GM18861 (cell line): ENCODE results near the gene HBS1L.

ENCODE experiments used
- ATAC-seq: cut with Tn5 transposase; IDR thresholded peaks from one replicate; pipeline ENCODE4 v1.9.1; 2021; ENCODE audit not compliant: unreplicated experiment

HBS1L gene

DNA sequence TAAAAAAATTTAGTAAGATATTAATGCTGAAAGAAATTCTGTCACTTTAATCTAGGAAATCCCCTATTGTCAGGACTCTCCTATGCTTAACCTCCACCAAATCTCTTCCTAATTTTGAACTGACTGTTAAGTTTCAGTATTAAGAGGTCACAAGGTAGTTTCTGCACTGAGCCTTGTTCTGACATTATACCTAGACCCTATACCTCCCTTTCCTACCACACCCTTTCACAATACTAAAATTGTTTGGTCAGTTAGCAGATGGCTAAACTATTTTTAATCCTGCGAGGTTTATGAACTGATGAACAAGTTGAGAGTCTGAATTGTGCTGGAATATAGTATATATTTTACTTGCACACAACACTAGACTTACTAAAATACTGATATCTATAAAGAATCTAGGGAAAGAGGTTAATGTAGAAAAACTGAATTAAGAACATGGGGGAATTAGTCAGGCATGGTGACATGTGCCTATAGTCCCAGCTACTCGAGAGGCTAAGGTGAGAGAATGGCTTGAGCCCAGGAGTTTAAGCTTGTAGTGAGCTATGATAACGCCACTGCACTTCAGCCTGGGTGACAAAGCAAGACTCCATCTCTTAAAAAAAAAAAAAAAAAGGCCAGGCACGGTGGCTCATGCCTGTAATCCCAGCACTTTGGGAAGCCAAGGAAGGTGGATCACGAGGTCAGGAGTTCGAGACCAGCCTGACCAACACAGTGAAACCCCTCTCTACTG lies 51.5 kb downstream of the HBS1L start:
- ATAC-seq = peak; percentile 97

DNA sequence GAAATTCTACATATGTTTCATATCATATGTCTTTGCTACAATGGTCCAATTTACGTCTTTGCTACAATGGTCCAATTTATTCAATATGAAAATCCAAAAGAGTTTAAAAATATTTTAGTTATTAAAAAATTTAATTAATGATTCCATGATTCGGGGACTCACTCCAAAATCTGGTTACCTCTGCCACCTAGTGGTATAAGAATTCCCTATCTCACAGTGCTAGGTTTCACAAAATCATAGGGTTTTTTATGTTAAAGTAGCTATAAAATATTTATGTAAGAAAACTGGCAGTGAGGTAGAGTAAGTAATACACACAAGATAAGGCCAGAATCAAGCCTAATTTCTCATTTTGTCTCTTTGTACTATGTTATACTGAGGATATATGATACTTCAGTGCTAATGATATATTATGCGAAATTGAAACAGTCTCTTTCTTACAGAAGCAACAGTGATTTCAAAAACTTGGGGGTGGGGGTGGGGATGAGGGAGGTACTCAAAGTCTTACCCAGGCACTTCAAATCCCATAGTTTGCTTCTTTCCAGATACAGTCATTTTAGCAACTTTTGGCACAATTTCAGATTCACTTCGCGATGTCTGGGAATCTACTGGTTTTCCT lies 52.3 kb downstream of the HBS1L start:
- no peak for ATAC-seq

- ATAC-seq = no peak
Measured at GRCh38 chr6:134999107-134999506, 55.5 kb downstream of the HBS1L start.

- no peak for ATAC-seq
Measured at GRCh38 chr6:134997133-134997995, 57.3 kb downstream of the HBS1L start.

GRCh38 chr6:134995536-134995935 lies 59.1 kb downstream of the HBS1L start:
- no peak for ATAC-seq

GRCh38 chr6:134994431-134994830 lies 60.2 kb downstream of the HBS1L start:
- no peak for ATAC-seq

DNA sequence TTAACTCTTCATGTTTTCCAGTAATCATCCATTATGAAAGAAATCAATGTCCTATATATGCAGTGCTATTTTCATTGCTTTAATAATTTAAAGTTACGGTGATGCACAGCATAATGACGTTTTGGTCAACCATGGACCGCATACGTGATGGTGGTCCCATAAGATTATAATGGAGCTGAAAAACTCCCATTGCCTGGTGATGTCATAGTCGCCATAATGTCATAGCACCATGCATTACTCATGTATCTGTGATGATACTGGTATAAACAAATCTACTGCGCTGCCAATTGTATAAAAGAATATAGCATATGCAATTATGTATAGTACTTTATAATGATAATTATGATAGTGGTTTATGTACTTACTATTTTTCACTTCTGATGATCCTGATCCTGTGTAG lies 62.5 kb downstream of the HBS1L start:
- no peak for ATAC-seq

DNA sequence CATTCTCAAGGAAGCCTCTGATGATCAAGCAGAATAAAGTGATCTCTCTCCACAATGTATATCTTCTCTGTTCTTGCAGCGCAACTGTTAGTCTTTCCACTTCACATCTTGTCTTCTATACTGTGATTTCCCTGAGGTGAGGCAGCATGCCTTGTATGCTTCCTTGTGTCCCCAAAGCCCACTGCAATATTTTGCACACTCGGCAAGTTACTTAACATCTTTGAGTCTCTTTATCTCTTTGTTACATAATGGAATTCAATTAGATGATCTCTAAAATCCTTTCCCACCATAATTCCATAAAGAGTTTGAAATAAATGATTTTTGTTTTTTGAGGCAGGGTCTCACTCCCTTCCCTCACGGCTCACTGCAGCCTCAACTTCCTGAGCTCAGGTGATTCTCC lies 64.4 kb downstream of the HBS1L start:
- no peak for ATAC-seq

GRCh38 chr6:134984821-134985220 lies 69.8 kb downstream of the HBS1L start:
- no peak for ATAC-seq

- ATAC-seq = no peak
Measured at GRCh38 chr6:134983823-134984222, 70.8 kb downstream of the HBS1L start.

- ATAC-seq = no peak
Measured at GRCh38 chr6:134982161-134982560, 72.5 kb downstream of the HBS1L start.

DNA sequence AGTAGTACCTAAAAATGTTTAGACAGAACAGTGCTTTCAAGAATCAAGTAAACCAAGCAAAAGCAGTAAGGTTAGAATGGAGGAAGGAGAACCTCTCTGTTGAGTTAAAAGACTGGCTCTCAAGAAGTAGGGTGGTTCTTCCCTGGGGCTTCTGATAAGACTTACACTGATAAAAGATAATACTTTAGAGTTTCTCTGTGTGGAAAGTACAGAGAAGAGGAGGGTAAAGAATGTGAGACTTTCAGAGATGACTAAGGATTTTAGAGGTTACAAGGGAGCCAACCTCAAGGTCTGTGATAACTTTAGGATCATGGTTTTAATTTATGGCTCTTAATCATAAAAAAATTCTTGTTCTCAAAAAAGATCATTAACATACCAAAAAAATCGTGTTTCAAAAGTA lies 73.8 kb downstream of the HBS1L start:
- ATAC-seq = no peak

DNA sequence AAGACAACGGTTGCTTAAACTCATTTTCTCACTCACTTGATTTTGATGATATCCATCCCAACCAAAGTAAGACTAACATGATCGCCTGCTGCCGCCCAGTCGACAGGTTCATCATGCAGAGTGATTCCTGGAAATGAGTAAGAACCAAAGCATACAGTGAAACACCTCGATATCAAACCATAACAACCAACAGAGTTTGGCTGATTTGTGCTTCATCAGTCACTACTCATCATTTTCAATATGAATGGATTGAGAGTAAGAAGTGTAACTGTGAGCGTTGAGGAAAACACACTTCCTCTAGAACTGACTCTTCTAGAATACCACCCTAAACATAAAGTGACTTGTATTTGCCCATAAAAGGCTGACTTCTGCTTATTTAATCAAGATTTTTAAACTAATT lies 75.5 kb downstream of the HBS1L start:
- peak; percentile 93 for ATAC-seq

GRCh38 chr6:134974370-134974769 lies 80.3 kb downstream of the HBS1L start:
- no peak for ATAC-seq

DNA sequence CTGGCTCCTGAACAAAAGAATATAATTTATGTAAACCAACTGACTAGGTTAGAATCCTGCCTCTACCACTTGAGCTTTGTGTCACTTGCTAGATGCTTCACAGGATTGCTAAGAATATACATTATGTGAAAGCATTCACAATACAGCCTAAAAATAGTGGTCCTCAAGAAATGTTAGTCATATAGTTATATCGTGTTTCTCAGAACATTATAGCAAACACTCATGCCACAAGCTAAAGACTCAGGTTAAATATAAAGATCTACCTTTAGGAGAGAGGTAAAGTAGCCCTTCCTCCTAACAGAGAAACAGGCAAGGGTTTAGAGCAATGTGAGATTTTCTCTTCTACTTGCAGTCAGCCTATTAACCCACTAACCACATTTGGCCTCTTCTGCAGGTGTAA lies 86.9 kb downstream of the HBS1L start:
- no peak for ATAC-seq

DNA sequence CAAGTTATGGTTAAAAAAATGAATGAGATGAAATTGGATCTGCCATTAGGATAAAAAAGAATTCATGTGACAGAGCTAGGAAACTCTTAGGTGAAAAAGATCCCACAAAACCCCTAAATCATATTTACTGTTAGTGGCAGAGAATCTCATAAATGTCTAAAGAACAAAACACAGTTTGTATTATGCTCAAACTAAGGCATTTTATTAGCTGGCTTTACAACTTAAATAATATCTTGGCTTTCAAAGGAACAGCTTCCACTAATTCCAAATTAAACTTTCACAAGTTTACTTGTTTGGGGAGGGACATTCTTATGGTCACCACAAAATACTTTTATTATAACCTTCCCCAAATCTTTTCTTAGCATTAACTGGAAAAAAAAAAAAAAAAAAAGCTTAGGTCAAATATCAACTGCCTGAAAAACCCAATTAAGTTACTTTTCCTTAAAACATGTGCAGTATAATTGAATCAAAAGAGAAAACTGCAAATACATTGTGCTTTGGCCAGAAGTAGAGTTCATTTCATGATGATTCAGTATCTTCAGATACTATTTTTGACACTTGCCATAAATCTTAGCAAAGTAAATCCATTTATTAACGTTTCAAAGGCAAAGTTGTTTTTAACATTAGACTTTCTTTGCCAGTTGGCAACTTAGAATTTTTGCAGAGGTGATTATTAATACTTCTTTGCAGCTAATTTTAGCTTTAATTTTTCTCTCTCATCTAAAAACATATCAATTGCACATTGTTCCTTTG lies 90.0 kb downstream of the HBS1L start:
- no peak for ATAC-seq

- ATAC-seq = no peak
Measured at GRCh38 chr6:134962421-134962820, 92.2 kb downstream of the HBS1L start.

GRCh38 chr6:134961366-134961765 lies 93.3 kb downstream of the HBS1L start:
- no peak for ATAC-seq

DNA sequence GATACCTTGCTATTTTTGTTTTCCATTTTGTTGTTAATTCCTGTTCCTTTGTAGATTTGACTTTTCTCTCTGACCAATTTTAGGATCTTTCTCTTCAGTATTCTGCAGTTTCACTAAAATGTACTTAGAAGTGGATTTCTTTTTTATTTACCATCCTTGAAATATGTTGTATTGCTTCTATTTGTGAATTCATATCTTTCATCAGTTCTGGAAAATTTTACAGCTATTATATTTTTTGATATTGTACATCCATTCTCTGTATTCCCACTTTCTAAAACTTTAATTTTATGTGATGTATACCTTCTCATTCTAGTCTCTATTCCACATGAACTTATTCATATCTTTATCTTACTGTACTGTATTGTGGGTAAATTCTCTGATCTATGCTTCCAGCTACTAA lies 95.0 kb downstream of the HBS1L start:
- ATAC-seq = no peak

- no peak for ATAC-seq
Measured at GRCh38 chr6:134956676-134957075, 97.9 kb downstream of the HBS1L start.

DNA sequence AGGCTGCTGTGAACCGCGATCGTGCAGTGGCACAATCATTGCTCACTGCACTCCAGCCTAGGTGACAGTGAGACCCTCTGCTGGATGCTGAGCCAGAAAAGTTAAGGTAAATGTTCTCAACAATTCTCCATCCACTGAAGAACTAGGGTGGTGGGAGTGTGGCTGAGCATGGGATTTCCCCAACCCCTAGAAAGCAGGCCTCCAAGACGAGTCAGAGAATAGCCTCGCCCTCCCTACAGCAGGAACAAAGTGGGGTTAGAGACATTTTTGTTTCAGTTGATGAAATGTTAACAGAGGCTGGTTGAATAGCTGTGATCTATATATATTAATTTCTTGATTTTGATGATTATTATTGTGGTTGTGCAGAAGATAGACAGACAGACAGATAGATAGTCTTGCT lies 98.6 kb downstream of the HBS1L start:
- ATAC-seq = no peak
